Duodenal mucosa (tissue), 2 donors: Measurements from ENCODE around the gene TRIOBP.

Source experiments
- H3K27ac ChIP-seq: one replicate; pipeline ENCODE4 v1.7.0; 2013; ENCODE audit warnings: low read depth, low read length
- H3K27me3 ChIP-seq, 2 donors: one replicate each; pipeline ENCODE4 v1.7.0; 2013; ENCODE audit warnings: low read length in 2 of 2, control low read depth in 1 of 2; ENCODE audit not compliant: insufficient read depth in 2 of 2, control insufficient read depth in 1 of 2
- H3K36me3 ChIP-seq, 2 donors: one replicate each; pipeline ENCODE4 v1.7.0; 2013; ENCODE audit warnings: low read length in 2 of 2, control low read depth in 1 of 2; ENCODE audit not compliant: insufficient read depth in 2 of 2, control insufficient read depth in 1 of 2
- H3K4me1 ChIP-seq, 2 donors: one replicate each; pipeline ENCODE4 v1.7.0; 2013; ENCODE audit warnings: low read length in 2 of 2, control low read depth in 1 of 2; ENCODE audit not compliant: insufficient read depth in 2 of 2, control insufficient read depth in 1 of 2
- H3K4me3 ChIP-seq, 2 donors: one replicate each; pipeline ENCODE4 v1.7.0; 2013; ENCODE audit warnings: low read length in 2 of 2, low read depth in 1 of 2
- H3K9ac ChIP-seq, 2 donors: one replicate each; pipeline ENCODE4 v1.7.0; 2013; ENCODE audit warnings: low read length in 2 of 2, low read depth in 1 of 2
- H3K9me3 ChIP-seq, 2 donors: one replicate each; pipeline ENCODE4 v1.7.0; 2013; ENCODE audit warnings: low read length in 2 of 2, control low read depth in 1 of 2; ENCODE audit not compliant: control insufficient read depth in 1 of 2

Gene TRIOBP

GRCh38 chr22:37817705-37818408 is 121.0 kb downstream of the TRIOBP start:
- Histone ChIP-seq H3K4me3 (peak overlapping the region; percentile 58 to 67), H3K9ac (peak overlapping the region; percentile 20 to 45), H3K9me3 (no peaks in the 10 kb centered on the region), H3K27me3 (peaks cover 4 to 9% of the 10 kb centered on the region in 2 donors), H3K4me1 (peaks cover 13 to 17% of the 10 kb centered on the region in 2 donors), H3K36me3 (peaks cover 0 to 6% of the 10 kb centered on the region in 2 donors), H3K27ac (no peak overlapping the region)

- peak overlapping the region; percentile 40 to 67 for H3K4me3 ChIP-seq
- H3K36me3 ChIP-seq = peaks cover 0 to 6% of the 10 kb centered on the region in 2 donors
- no peak overlapping the region for H3K9ac ChIP-seq
- H3K27ac ChIP-seq = no peak overlapping the region
- peaks cover 9 to 16% of the 10 kb centered on the region in 2 donors for H3K27me3 ChIP-seq
- peaks cover 13 to 17% of the 10 kb centered on the region in 2 donors for H3K4me1 ChIP-seq
- no peaks in the 10 kb centered on the region for H3K9me3 ChIP-seq
These were observed 121.7 kb downstream of the TRIOBP start for GRCh38 chr22:37818409-37819104.

- peaks cover 9 to 16% of the 10 kb centered on the region in 2 donors for H3K27me3 ChIP-seq
- peak overlapping the region; percentile 40 to 67 for H3K4me3 ChIP-seq
- H3K4me1 ChIP-seq = peaks cover 13 to 17% of the 10 kb centered on the region in 2 donors
These were observed 122.2 kb downstream of the TRIOBP start for GRCh38 chr22:37819105-37819433.

GRCh38 chr22:37820350-37820749 is 123.5 kb downstream of the TRIOBP start:
- H3K27ac ChIP-seq = no peak overlapping the region
- H3K9me3 ChIP-seq = no peaks in the 10 kb centered on the region
- no peaks in the 10 kb centered on the region for H3K36me3 ChIP-seq
- H3K4me3 ChIP-seq = no peak overlapping the region
- H3K9ac ChIP-seq = no peak overlapping the region
- peaks cover 9 to 16% of the 10 kb centered on the region in 2 donors for H3K27me3 ChIP-seq
- peaks cover 13 to 17% of the 10 kb centered on the region in 2 donors for H3K4me1 ChIP-seq

More at GRCh38 chr22:37819105-37819433, 122.2 kb downstream of the TRIOBP start:
- Histone ChIP-seq H3K9ac (no peak overlapping the region), H3K36me3 (peaks cover 0 to 6% of the 10 kb centered on the region in 2 donors), H3K9me3 (no peaks in the 10 kb centered on the region), H3K27ac (no peak overlapping the region)

- H3K4me1 ChIP-seq = peaks cover 13 to 17% of the 10 kb centered on the region in 2 donors
- H3K9me3 ChIP-seq = no peaks in the 10 kb centered on the region
- H3K9ac ChIP-seq = no peak overlapping the region
- no peak overlapping the region for H3K27ac ChIP-seq
- no peak overlapping the region for H3K4me3 ChIP-seq
- H3K36me3 ChIP-seq = no peaks in the 10 kb centered on the region
- peaks cover 9 to 16% of the 10 kb centered on the region in 2 donors for H3K27me3 ChIP-seq
These were observed 125.4 kb downstream of the TRIOBP start for GRCh38 chr22:37822079-37822833.

GRCh38 chr22:37823134-37823985 is 126.5 kb downstream of the TRIOBP start, which contains the start of gene GALR3:
Gene GALR3 (plus strand): TSS chr22:37823382. CDS start chr22:37823407, 25 bp downstream.
- peaks cover 9 to 16% of the 10 kb centered on the region in 2 donors for H3K27me3 ChIP-seq
- H3K4me3 ChIP-seq = no peak within 1 kb of the TSS
- H3K9ac ChIP-seq = no peak within 1 kb of the TSS
- H3K27ac ChIP-seq = no peak within 1 kb of the TSS
- peaks cover 6 to 9% of the 10 kb centered on the region in 2 donors for H3K4me1 ChIP-seq
- no peaks in the 10 kb centered on the region for H3K9me3 ChIP-seq
- H3K36me3 ChIP-seq = no peaks in the 10 kb centered on the region

- Histone ChIP-seq H3K9ac (no peak overlapping the region), H3K4me1 (no peaks in the 10 kb centered on the region), H3K4me3 (peak overlapping the region in 1 of 2 donors; percentile 53), H3K27me3 (peaks cover 9 to 11% of the 10 kb centered on the region in 2 donors), H3K9me3 (no peaks in the 10 kb centered on the region), H3K27ac (no peak overlapping the region), H3K36me3 (peaks cover 8 to 9% of the 10 kb centered on the region in 2 donors)
These were observed 128.1 kb downstream of the TRIOBP start for GRCh38 chr22:37824674-37825641.
